Measurements from ENCODE around the gene FAM124B.
A peak's percentile ranks its signal among the peaks of the same experiment; 100 is the strongest.

FAM124B gene

GRCh38 chr2:224401641-224402342, at the start of gene FAM124B:
Gene FAM124B (minus strand): TSS chr2:224402107. CDS start chr2:224401768, 339 bp downstream.
- peak in 1 of 2 experiments; percentile 7 for DNase-seq

GRCh38 chr2:224449212-224450147, 47.6 kb upstream of the FAM124B start:
- DNase-seq: no peak

GRCh38 chr2:224448236-224448635, 46.3 kb upstream of the FAM124B start:
- DNase-seq: no peak

- no peak for DNase-seq
Observed at GRCh38 chr2:224444783-224445182, 42.9 kb upstream of the FAM124B start.

- no peak for DNase-seq
Observed at GRCh38 chr2:224444021-224444420, 42.1 kb upstream of the FAM124B start.

GRCh38 chr2:224442071-224442967, 40.4 kb upstream of the FAM124B start:
- DNase-seq: no peak

GRCh38 chr2:224440988-224441387, 39.1 kb upstream of the FAM124B start:
- no peak for DNase-seq

GRCh38 chr2:224438726-224439125, 36.8 kb upstream of the FAM124B start:
- DNase-seq: no peak

- no peak for DNase-seq
Observed at GRCh38 chr2:224436634-224437033, 34.7 kb upstream of the FAM124B start.

- DNase-seq: no peak
Observed at GRCh38 chr2:224434618-224435017, 32.7 kb upstream of the FAM124B start.

- DNase-seq: no peak
Observed at GRCh38 chr2:224433442-224433841, 31.5 kb upstream of the FAM124B start.

GRCh38 chr2:224432003-224432579, 30.2 kb upstream of the FAM124B start:
- no peak for DNase-seq

- DNase-seq: no peak
Observed at GRCh38 chr2:224429441-224429810, 27.5 kb upstream of the FAM124B start.

GRCh38 chr2:224428787-224429440, 27.0 kb upstream of the FAM124B start:
- DNase-seq: no peak

GRCh38 chr2:224427471-224427870, 25.6 kb upstream of the FAM124B start:
- DNase-seq: no peak

GRCh38 chr2:224426656-224427055, 24.7 kb upstream of the FAM124B start:
- DNase-seq: no peak

- no peak for DNase-seq
Observed at GRCh38 chr2:224421065-224421464, 19.2 kb upstream of the FAM124B start.

- DNase-seq: no peak
Observed at GRCh38 chr2:224417947-224418346, 16.0 kb upstream of the FAM124B start.

- DNase-seq: no peak
Observed at GRCh38 chr2:224417361-224417729, 15.4 kb upstream of the FAM124B start.

GRCh38 chr2:224416656-224417360, 14.9 kb upstream of the FAM124B start:
- DNase-seq: no peak

GRCh38 chr2:224413381-224413780, 11.5 kb upstream of the FAM124B start:
- DNase-seq: no peak
